HEK293T (cell line): ENCODE data around the gene KRTAP4-3.

Experiments
- ARNT ChIP-seq: fragments of 450-650 bp; IDR thresholded peaks from 2 replicates; pipeline ENCODE4 v1.6.1; 2017; ENCODE audit warnings: mild to moderate bottlenecking
- ELF4 ChIP-seq: fragments of 450-650 bp; IDR thresholded peaks from 2 replicates; pipeline ENCODE4 v1.6.1; 2017; ENCODE audit warnings: antibody characterized with exemption
- FOXM1 ChIP-seq: fragments of 450-650 bp; IDR thresholded peaks from 2 replicates; pipeline ENCODE4 v1.6.1; 2017; ENCODE audit warnings: mild to moderate bottlenecking, borderline replicate concordance
- HDGF ChIP-seq: fragments of 450-650 bp; IDR thresholded peaks from 2 replicates; pipeline ENCODE4 v1.6.1; 2017; ENCODE audit warnings: antibody characterized with exemption, borderline replicate concordance
- SP1 ChIP-seq: fragments of 450-650 bp; IDR thresholded peaks from 2 replicates; pipeline ENCODE4 v1.6.1; 2017
- SUZ12 ChIP-seq: fragments of 450-650 bp; IDR thresholded peaks from 2 replicates; pipeline ENCODE4 v1.6.1; 2016; ENCODE audit warnings: mild to moderate bottlenecking
- ZNF384 ChIP-seq: fragments of 450-650 bp; IDR thresholded peaks from 2 replicates; pipeline ENCODE4 v1.6.1; 2016

GRCh38 chr17:41190328-41190727, 22.3 kb upstream of the KRTAP4-3 start:
- TF ChIP-seq HDGF (no peak), SP1 (no peak), ARNT (no peak), FOXM1 (no peak), ZNF384 (no peak), SUZ12 (no peak), ELF4 (no peak)
